ENCODE data around the gene ZDHHC24. TPM values are rescaled to one million over a fixed set of nuclear protein-coding genes. Genes with fewer than 3 reads are reported as not detected.

Gene ZDHHC24
- total RNA-seq, 2 experiments from 2014 or later: 17.0 to 18.4 TPM

DNA sequence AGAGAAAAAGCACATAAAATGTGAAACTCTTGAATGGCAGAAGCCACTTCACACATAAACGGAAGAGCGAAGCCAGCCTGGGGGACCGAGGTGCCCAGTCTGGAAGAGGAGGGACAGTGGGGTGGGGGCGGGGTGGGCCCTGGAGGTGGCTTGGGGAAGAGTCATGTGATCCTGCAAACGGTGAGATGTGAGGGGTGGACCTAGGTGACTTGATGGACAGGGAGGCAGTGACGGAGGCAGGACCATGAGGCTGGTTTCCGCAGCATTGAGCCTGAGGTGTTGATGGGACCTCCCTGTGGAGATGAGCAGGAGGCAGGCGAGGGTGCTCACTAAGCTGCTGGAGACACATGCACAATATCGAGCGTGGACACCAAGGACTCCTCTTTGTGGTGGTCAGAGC is 16.8 kb downstream of the ZDHHC24 start:
- ATAC-seq (ENCODE audit: poor library complexity) (no peak), DNase-seq (no peak)
- Mint-ChIP-seq H3K9me3 (no peaks in the 10 kb centered on the region), H3K36me3 (ENCODE audit: low read depth) (peaks cover 28% of the 10 kb centered on the region), H3K4me1 (ENCODE audit: low read depth) (no peaks in the 10 kb centered on the region), H3K4me3 (no peak overlapping the region), H3K27me3 (no peaks in the 10 kb centered on the region), H3K27ac (no peak overlapping the region)
- no peaks in the 10 kb centered on the region for H3K4me1 ChIP-seq (ENCODE audit: insufficient read depth, low read length)
- intact Hi-C loops (cut with DNase I, micrococcal nuclease): no loop called here
- POLR2A ChIA-PET: no interaction called here
- no peak overlapping the region for H3K27ac ChIP-seq (ENCODE audit: low read depth in 1 of 2, low read length in 2 of 2)
- CTCF ChIA-PET: interaction anchor here (0.7 kb wide), 2 partner anchors 359 to 1845 kb away, joined by 4 read pairs; no protein-coding TSS in a partner anchor
- H3K36me3 ChIP-seq (ENCODE audit: insufficient read depth, low read length): peaks cover 9% of the 10 kb centered on the region
- H3K4me3 ChIP-seq (ENCODE audit: low read length): no peak overlapping the region
- H3K9me3 ChIP-seq (ENCODE audit: control insufficient read depth in 1 of 2, insufficient read depth in 1 of 2, low read length in 2 of 2): no peaks in the 10 kb centered on the region
- H3K27me3 ChIP-seq (ENCODE audit: control insufficient read depth in 1 of 2, insufficient read depth in 2 of 2, low read length in 2 of 2): no peaks in the 10 kb centered on the region
- TF ChIP-seq, protein P1, sequence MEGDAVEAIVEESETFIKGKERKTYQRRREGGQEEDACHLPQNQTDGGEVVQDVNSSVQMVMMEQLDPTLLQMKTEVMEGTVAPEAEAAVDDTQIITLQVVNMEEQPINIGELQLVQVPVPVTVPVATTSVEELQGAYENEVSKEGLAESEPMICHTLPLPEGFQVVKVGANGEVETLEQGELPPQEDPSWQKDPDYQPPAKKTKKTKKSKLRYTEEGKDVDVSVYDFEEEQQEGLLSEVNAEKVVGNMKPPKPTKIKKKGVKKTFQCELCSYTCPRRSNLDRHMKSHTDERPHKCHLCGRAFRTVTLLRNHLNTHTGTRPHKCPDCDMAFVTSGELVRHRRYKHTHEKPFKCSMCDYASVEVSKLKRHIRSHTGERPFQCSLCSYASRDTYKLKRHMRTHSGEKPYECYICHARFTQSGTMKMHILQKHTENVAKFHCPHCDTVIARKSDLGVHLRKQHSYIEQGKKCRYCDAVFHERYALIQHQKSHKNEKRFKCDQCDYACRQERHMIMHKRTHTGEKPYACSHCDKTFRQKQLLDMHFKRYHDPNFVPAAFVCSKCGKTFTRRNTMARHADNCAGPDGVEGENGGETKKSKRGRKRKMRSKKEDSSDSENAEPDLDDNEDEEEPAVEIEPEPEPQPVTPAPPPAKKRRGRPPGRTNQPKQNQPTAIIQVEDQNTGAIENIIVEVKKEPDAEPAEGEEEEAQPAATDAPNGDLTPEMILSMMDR (IDR thresholded peaks at IDR 0.05): no peak

DNA sequence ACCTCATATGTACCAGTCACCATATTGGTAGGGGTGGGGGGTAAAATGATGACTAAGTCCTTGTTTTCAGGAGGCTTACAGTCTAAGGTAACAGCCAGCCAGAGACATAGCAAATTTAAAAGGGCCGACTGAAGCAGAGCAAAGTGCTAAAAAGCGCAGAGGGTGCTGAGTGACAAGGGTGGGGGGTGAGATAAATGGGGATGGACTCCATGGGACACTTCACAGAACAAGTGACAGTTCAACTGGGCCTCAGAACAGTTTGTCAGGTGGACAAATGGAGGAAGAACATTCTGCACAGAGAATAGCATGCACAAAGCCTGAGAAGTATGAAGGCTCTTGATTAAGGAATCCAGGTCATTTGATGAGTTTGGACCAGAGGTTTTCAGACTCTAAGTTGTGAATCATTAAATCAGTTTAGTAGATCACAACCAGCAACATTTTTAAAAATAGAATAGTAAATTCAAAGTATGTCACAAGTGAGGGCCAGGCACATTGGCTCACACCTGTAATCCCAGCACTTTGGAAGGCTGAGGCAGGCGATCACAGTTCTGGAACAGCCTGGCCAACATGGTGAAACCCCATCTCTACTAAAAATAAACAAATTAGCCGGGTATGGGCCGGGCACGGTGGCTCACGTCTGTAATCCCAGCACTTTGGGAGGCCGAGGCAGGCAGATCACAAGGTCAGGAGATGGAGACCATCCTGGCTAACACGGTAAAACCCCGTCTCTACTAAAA is 21.4 kb downstream of the ZDHHC24 start:
- no peaks in the 10 kb centered on the region for H3K27me3 Mint-ChIP-seq
- TF ChIP-seq, protein P1 (IDR thresholded peaks at IDR 0.05): no peak
- H3K27ac ChIP-seq (ENCODE audit: low read depth in 1 of 2, low read length in 2 of 2): no peak overlapping the region
- H3K4me1 ChIP-seq (ENCODE audit: insufficient read depth, low read length): no peaks in the 10 kb centered on the region
- intact Hi-C loops (cut with DNase I, micrococcal nuclease): no loop called here
- H3K4me3 ChIP-seq (ENCODE audit: low read length): no peak overlapping the region
- ChIA-PET CTCF (no interaction called here), POLR2A (no interaction called here)
- H3K9me3 ChIP-seq (ENCODE audit: control insufficient read depth in 1 of 2, insufficient read depth in 1 of 2, low read length in 2 of 2): no peaks in the 10 kb centered on the region
- ATAC-seq (ENCODE audit: poor library complexity) (no peak), DNase-seq (no peak)
- no peaks in the 10 kb centered on the region for H3K9me3 Mint-ChIP-seq
- H3K4me3 Mint-ChIP-seq: no peak overlapping the region
- H3K36me3 ChIP-seq (ENCODE audit: insufficient read depth, low read length): peaks cover 44% of the 10 kb centered on the region
- H3K27ac Mint-ChIP-seq: no peak overlapping the region
- H3K36me3 Mint-ChIP-seq (ENCODE audit: low read depth): peaks cover 53% of the 10 kb centered on the region
- no peaks in the 10 kb centered on the region for H3K27me3 ChIP-seq (ENCODE audit: control insufficient read depth in 1 of 2, insufficient read depth in 2 of 2, low read length in 2 of 2)
- H3K4me1 Mint-ChIP-seq (ENCODE audit: low read depth): no peaks in the 10 kb centered on the region

DNA sequence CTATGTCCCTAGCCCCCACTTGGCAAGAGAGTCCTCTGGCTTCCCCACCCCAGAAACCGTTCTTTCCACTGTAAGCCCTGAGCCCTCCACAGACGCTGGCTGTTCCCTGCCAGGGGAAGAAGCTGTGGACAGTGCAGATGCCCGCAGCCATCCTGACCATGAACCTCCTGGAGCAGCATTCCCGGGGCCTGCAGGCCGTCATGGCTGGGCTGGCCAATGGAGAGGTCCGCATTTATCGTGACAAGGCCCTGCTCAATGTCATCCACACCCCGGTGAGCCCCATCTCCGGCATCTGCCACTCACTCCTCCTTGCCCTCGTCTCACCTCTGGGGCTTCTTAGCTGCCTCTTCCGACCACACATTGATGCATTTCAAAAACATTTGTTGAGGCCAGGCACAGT is 22.2 kb downstream of the ZDHHC24 start:
- CTCF ChIA-PET: no interaction called here
- H3K36me3 Mint-ChIP-seq (ENCODE audit: low read depth): peaks cover 53% of the 10 kb centered on the region
- POLR2A ChIA-PET: no interaction called here

More for the DNA sequence above, 22.2 kb downstream of the ZDHHC24 start:
- Histone ChIP-seq H3K27me3 (ENCODE audit: control insufficient read depth in 1 of 2, insufficient read depth in 2 of 2, low read length in 2 of 2) (no peaks in the 10 kb centered on the region), H3K9me3 (ENCODE audit: control insufficient read depth in 1 of 2, insufficient read depth in 1 of 2, low read length in 2 of 2) (no peaks in the 10 kb centered on the region), H3K36me3 (ENCODE audit: insufficient read depth, low read length) (peaks cover 46% of the 10 kb centered on the region), H3K4me3 (ENCODE audit: low read length) (no peak overlapping the region), H3K27ac (ENCODE audit: low read depth in 1 of 2, low read length in 2 of 2) (no peak overlapping the region), H3K4me1 (ENCODE audit: insufficient read depth, low read length) (no peaks in the 10 kb centered on the region)
- TF ChIP-seq, protein P1 (IDR thresholded peaks at IDR 0.05): no peak
- H3K9me3 Mint-ChIP-seq: no peaks in the 10 kb centered on the region
- no peaks in the 10 kb centered on the region for H3K4me1 Mint-ChIP-seq (ENCODE audit: low read depth)
- H3K4me3 Mint-ChIP-seq: no peak overlapping the region
- ATAC-seq (ENCODE audit: poor library complexity) (no peak), DNase-seq (no peak)
- intact Hi-C loops (cut with DNase I, micrococcal nuclease): no loop called here
- no peak overlapping the region for H3K27ac Mint-ChIP-seq
- H3K27me3 Mint-ChIP-seq: no peaks in the 10 kb centered on the region

All from CD4-positive, alpha-beta T cell (primary cell).